ENCODE results near the gene TBC1D2.

TBC1D2 gene

DNA sequence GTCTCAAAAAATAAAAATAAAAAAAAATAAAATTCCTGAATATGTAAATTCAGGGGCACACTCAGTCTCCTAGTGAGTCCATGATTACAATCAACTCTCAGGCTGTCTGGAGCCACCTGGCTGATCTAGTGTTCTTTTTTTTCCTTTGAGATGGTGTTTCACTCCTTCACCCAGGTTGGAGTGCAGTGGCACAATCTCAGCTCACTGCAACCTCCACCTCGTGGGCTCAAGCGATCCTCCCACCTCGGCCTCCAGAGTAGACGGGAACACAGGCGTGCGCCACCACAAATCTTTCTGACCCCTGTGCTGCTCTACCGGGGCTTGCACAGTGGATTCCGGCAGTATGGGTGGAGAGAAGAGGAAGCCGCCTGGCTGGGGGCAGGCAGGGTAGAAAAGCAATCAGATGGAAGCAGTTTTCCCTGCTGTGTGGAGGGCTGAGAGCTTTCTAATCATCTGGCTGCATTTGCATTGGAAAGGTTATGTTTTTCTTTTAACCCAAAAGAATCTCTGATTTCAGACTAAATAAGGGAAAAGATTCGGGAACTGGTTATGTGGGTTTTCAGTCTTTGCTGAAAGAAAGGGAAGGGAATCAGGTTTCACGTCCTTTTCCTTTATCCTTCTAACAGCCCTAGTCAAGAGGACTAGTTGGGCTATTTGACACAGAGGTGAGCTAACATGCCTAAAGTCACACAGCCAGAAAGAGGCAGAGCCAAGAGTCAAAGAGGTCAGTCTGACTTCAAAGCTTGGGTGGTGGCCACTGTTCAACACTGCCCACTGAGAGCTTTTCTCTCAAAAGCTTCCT is 36.7 kb downstream of the TBC1D2 start:
- H3K4me3 Mint-ChIP-seq: no peak overlapping the region
- H3K36me3 Mint-ChIP-seq: no peaks in the 10 kb centered on the region

GRCh38 chr9:98217255-98217654 is 38.2 kb downstream of the TBC1D2 start:
- DNase-seq (ENCODE audit: low spot score in 2 of 2): no peak
- H3K27ac Mint-ChIP-seq: no peak overlapping the region
- no peaks in the 10 kb centered on the region for H3K9me3 Mint-ChIP-seq
- no peak for ATAC-seq
- no peaks in the 10 kb centered on the region for H3K4me1 Mint-ChIP-seq
- H3K4me3 Mint-ChIP-seq: no peak overlapping the region
- H3K36me3 Mint-ChIP-seq: no peaks in the 10 kb centered on the region

More for the DNA sequence above, 36.7 kb downstream of the TBC1D2 start:
- H3K4me1 Mint-ChIP-seq: peaks cover 6% of the 10 kb centered on the region
- ATAC-seq (no peak), DNase-seq (ENCODE audit: low spot score in 2 of 2) (no peak)
- H3K27ac Mint-ChIP-seq: no peak overlapping the region
- H3K9me3 Mint-ChIP-seq: no peaks in the 10 kb centered on the region

GRCh38 chr9:98216391-98216790 is 39.1 kb downstream of the TBC1D2 start:
- no peak overlapping the region for H3K27ac Mint-ChIP-seq
- no peaks in the 10 kb centered on the region for H3K36me3 Mint-ChIP-seq

GRCh38 chr9:98215821-98216220 is 39.6 kb downstream of the TBC1D2 start:
- no peak for ATAC-seq
- H3K36me3 Mint-ChIP-seq: no peaks in the 10 kb centered on the region
- no peak overlapping the region for H3K4me3 Mint-ChIP-seq
- H3K4me1 Mint-ChIP-seq: no peaks in the 10 kb centered on the region
- no peak overlapping the region for H3K27ac Mint-ChIP-seq
- DNase-seq (ENCODE audit: low spot score in 2 of 2): no peak
- H3K9me3 Mint-ChIP-seq: no peaks in the 10 kb centered on the region

More at GRCh38 chr9:98216391-98216790, 39.1 kb downstream of the TBC1D2 start:
- DNase-seq (ENCODE audit: low spot score in 2 of 2): no peak
- no peak for ATAC-seq
- H3K4me1 Mint-ChIP-seq: no peaks in the 10 kb centered on the region
- H3K9me3 Mint-ChIP-seq: no peaks in the 10 kb centered on the region
- H3K4me3 Mint-ChIP-seq: no peak overlapping the region

- Mint-ChIP-seq H3K27ac (no peak overlapping the region), H3K9me3 (no peaks in the 10 kb centered on the region), H3K36me3 (no peaks in the 10 kb centered on the region), H3K4me3 (no peak overlapping the region), H3K4me1 (no peaks in the 10 kb centered on the region)
- no peak for DNase-seq (ENCODE audit: low spot score in 2 of 2)
- ATAC-seq: no peak
These were observed 40.2 kb downstream of the TBC1D2 start for GRCh38 chr9:98215271-98215670.

GRCh38 chr9:98214811-98215210 is 40.6 kb downstream of the TBC1D2 start:
- Mint-ChIP-seq H3K4me3 (no peak overlapping the region), H3K9me3 (no peaks in the 10 kb centered on the region), H3K4me1 (no peaks in the 10 kb centered on the region), H3K27ac (no peak overlapping the region), H3K36me3 (no peaks in the 10 kb centered on the region)
- no peak for DNase-seq (ENCODE audit: low spot score in 2 of 2)
- ATAC-seq: no peak

- no peak for DNase-seq (ENCODE audit: low spot score in 2 of 2)
- Mint-ChIP-seq H3K4me1 (no peaks in the 10 kb centered on the region), H3K27ac (peak overlapping the region; percentile 26), H3K9me3 (no peaks in the 10 kb centered on the region), H3K4me3 (no peak overlapping the region), H3K36me3 (no peaks in the 10 kb centered on the region)
- no peak for ATAC-seq
These were observed 44.2 kb downstream of the TBC1D2 start for GRCh38 chr9:98211260-98211659.

- no peak for ATAC-seq
- Mint-ChIP-seq H3K27ac (no peak overlapping the region), H3K9me3 (no peaks in the 10 kb centered on the region), H3K4me1 (no peaks in the 10 kb centered on the region), H3K36me3 (no peaks in the 10 kb centered on the region), H3K4me3 (no peak overlapping the region)
- no peak for DNase-seq (ENCODE audit: low spot score in 2 of 2)
These were observed 45.0 kb downstream of the TBC1D2 start for GRCh38 chr9:98210435-98210834.

- Mint-ChIP-seq H3K9me3 (no peaks in the 10 kb centered on the region), H3K27ac (no peak overlapping the region), H3K4me1 (no peaks in the 10 kb centered on the region), H3K36me3 (no peaks in the 10 kb centered on the region), H3K4me3 (no peak overlapping the region)
- no peak for ATAC-seq
- DNase-seq (ENCODE audit: low spot score in 2 of 2): no peak
These were observed 45.9 kb downstream of the TBC1D2 start for GRCh38 chr9:98209530-98209929.

DNA sequence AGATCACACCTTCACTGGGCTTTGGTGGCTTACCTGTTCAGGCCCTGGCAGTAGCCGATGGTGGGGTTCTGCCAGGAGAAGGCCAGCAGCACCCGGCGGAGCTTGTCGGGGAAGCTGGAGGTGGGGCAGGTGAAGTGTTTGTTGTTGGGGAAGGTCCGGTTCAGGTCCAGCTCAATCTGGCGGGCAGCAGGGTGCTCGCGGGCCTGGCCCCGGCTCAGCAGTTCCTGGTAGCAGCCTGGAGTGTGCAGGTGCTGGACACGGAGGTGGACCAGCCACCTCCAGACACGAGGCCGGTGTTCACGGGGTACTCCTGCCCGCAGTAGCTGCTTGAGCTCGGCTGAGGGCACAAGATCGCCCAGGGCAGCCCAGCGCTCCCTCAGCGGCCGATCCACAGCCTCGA is 46.8 kb downstream of the TBC1D2 start:
- Mint-ChIP-seq H3K9me3 (no peaks in the 10 kb centered on the region), H3K27ac (no peak overlapping the region), H3K4me1 (no peaks in the 10 kb centered on the region), H3K4me3 (no peak overlapping the region), H3K36me3 (no peaks in the 10 kb centered on the region)
- DNase-seq (ENCODE audit: low spot score in 2 of 2) (no peak), ATAC-seq (no peak)

- no peak overlapping the region for H3K27ac Mint-ChIP-seq
These were observed 47.8 kb downstream of the TBC1D2 start for GRCh38 chr9:98207606-98208005.

GRCh38 chr9:98206754-98207153 is 48.7 kb downstream of the TBC1D2 start:
- H3K9me3 Mint-ChIP-seq: no peaks in the 10 kb centered on the region
- no peak overlapping the region for H3K4me3 Mint-ChIP-seq
- ATAC-seq (no peak), DNase-seq (ENCODE audit: low spot score in 2 of 2) (no peak)
- H3K27ac Mint-ChIP-seq: no peak overlapping the region
- no peaks in the 10 kb centered on the region for H3K36me3 Mint-ChIP-seq
- H3K4me1 Mint-ChIP-seq: peaks cover 6% of the 10 kb centered on the region

More at GRCh38 chr9:98207606-98208005, 47.8 kb downstream of the TBC1D2 start:
- H3K4me3 Mint-ChIP-seq: no peak overlapping the region
- ATAC-seq: no peak
- H3K4me1 Mint-ChIP-seq: no peaks in the 10 kb centered on the region
- H3K9me3 Mint-ChIP-seq: no peaks in the 10 kb centered on the region
- H3K36me3 Mint-ChIP-seq: no peaks in the 10 kb centered on the region
- no peak for DNase-seq (ENCODE audit: low spot score in 2 of 2)

GRCh38 chr9:98204692-98205091 is 50.8 kb downstream of the TBC1D2 start:
- H3K4me3 Mint-ChIP-seq: no peak overlapping the region
- no peak for DNase-seq (ENCODE audit: low spot score in 2 of 2)
- peaks cover 6% of the 10 kb centered on the region for H3K4me1 Mint-ChIP-seq
- no peaks in the 10 kb centered on the region for H3K36me3 Mint-ChIP-seq
- no peak overlapping the region for H3K27ac Mint-ChIP-seq
- no peaks in the 10 kb centered on the region for H3K9me3 Mint-ChIP-seq
- no peak for ATAC-seq

- peaks cover 6% of the 10 kb centered on the region for H3K4me1 Mint-ChIP-seq
- DNase-seq (ENCODE audit: low spot score in 2 of 2) (no peak), ATAC-seq (no peak)
- H3K27ac Mint-ChIP-seq: no peak overlapping the region
- H3K4me3 Mint-ChIP-seq: no peak overlapping the region
- H3K36me3 Mint-ChIP-seq: no peaks in the 10 kb centered on the region
- H3K9me3 Mint-ChIP-seq: no peaks in the 10 kb centered on the region
These were observed 52.3 kb downstream of the TBC1D2 start for GRCh38 chr9:98203153-98203552.

DNA sequence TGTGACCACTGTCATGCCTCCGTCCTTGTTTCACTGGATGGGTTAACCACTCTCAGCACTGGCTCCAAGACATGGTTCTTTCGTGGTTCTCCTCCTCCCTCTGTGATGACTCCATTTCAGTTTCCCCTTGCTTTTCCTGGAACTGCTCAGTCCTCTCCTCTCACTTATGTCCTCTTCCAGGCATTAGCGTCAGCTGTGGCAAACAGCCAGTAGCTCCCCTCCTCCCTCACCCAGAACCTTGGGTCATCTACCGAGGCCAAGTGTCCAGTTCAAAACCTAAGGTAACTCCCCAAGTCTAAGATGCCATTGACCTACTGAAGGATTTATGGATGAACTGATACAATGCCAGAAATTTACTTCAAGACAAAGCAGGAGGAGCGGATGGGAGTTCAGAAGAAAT is 53.2 kb downstream of the TBC1D2 start:
- DNase-seq (ENCODE audit: low spot score in 2 of 2) (no peak), ATAC-seq (no peak)
- Mint-ChIP-seq H3K4me3 (no peak overlapping the region), H3K4me1 (peaks cover 6% of the 10 kb centered on the region), H3K9me3 (no peaks in the 10 kb centered on the region), H3K27ac (no peak overlapping the region), H3K36me3 (no peaks in the 10 kb centered on the region)

DNA sequence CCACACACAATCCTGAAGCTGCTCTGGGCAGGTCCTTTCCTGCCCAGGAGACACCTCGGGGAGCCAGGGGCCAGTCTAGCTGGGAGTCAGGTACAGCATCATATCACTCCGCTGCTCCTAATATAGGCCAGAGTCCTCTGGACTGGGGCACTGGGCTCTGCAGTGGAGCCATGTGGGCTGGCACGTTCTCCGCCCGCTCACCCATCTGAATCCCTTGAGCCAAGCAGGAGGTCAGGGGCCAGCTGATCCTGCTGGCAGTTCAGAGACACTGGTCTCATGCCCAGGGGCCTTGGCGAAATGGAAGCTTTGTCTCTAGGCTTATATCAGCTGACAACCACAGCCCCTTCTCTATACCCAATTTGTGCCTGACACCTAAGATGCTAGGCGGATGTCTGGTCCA is 53.7 kb downstream of the TBC1D2 start:
- H3K4me3 Mint-ChIP-seq: no peak overlapping the region
- H3K9me3 Mint-ChIP-seq: no peaks in the 10 kb centered on the region
- ATAC-seq (no peak), DNase-seq (ENCODE audit: low spot score in 2 of 2) (no peak)
- no peaks in the 10 kb centered on the region for H3K36me3 Mint-ChIP-seq
- no peak overlapping the region for H3K27ac Mint-ChIP-seq
- peaks cover 6% of the 10 kb centered on the region for H3K4me1 Mint-ChIP-seq
